Measurements from ENCODE around the gene HHEX. TPM values are rescaled to one million over a fixed set of nuclear protein-coding genes. Genes with fewer than 3 reads are reported as not detected.

HHEX gene
- total and polyA plus RNA-seq, 12 donors, result 1.8 to 8.7 (median 4.3) TPM

DNA sequence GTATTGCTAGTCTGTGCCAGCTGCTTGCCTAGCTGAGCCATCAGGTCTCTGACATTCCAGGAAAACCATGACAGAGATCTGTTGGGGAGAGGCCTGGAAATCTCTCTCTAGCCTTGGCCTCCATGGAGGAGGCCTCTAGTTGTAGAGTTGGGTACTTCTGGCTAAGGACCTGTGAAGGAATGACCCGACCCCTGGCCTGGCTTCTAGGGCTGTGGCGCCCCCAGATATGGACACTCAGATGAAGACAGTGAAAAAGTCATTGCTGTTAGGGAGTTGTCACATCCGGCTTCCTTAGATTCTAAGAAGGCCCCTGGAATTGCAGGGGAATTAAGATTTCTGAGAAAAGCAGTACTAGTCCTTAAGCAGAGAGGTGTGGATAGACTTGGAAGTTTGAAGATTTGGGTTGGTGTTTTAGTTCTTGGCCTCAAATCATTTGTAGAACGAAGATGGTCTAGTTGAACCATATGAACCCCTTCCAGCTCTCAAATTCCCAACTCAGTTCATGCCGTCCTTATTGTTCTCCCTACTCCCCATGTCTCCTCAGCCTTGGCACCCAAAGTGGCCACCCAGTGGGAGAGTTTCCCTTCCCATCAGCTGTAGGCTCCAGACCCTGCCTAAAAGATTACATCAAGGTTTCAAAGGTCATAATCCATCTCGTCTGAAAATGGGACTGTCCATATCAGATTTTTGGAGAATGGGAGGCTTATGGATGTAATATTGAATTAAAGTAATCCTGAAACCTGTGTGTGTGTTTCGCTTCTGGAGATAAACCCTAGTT, 7.0 kb downstream of the HHEX start:
- H3K9me3 ChIP-seq, result no peaks in the 10 kb centered on the region
- intact Hi-C loops (cut with DNase I), result loop anchor here in 4 of 10 donors (5.0 to 10.0 kb wide), 3 partner anchors 61 to 148 kb away; partner anchors contain the start of gene EXOC6 (in 1 of the 4)
- 85 to 91% methylated on average over 7 of the region's 7 CpGs for WGBS, 2 donors
- ATAC-seq (no peak), DNase-seq (no peak)
- H3K4me1 ChIP-seq, result peaks cover 0 to 47% (median 28%) of the 10 kb centered on the region in 9 donors
- H3K36me3 ChIP-seq, result peaks cover 0 to 41% (median 5%) of the 10 kb centered on the region in 9 donors
- TF ChIP-seq CTCF (IDR thresholded peaks at IDR 0.05), result no peak
- H3K27ac ChIP-seq, result no peak overlapping the region
- H3K4me3 ChIP-seq, result no peak overlapping the region
- H3K27me3 ChIP-seq, result peaks cover 0 to 88% (median 66%) of the 10 kb centered on the region in 7 donors

GRCh38 chr10:92697663-92698511, 8.1 kb downstream of the HHEX start:
- Histone ChIP-seq H3K4me1 (peaks cover 0 to 45% (median 17%) of the 10 kb centered on the region in 9 donors), H3K27ac (no peak overlapping the region), H3K36me3 (peaks cover 0 to 32% (median 5%) of the 10 kb centered on the region in 9 donors), H3K27me3 (peaks cover 0 to 88% (median 63%) of the 10 kb centered on the region in 7 donors), H3K9me3 (no peaks in the 10 kb centered on the region), H3K4me3 (no peak overlapping the region)
- no peak for TF ChIP-seq CTCF (IDR thresholded peaks at IDR 0.05)
- WGBS, 2 donors, result 72 to 77% methylated on average over 7 of the region's 7 CpGs
- intact Hi-C loops (cut with DNase I), result loop anchor here in 4 of 10 donors (5.0 to 10.0 kb wide), 3 partner anchors 59 to 147 kb away; partner anchors contain the start of gene EXOC6 (in 1 of the 4)
- DNase-seq (no peak), ATAC-seq (no peak)

GRCh38 chr10:92699193-92699517, 9.4 kb downstream of the HHEX start:
- WGBS, 2 donors, result 4 to 9% methylated on average over 3 of the region's 3 CpGs
- ATAC-seq, result peak in 2 of 8 donors; percentile 27 to 66
- DNase-seq, result no peak
- no peak for TF ChIP-seq CTCF (IDR thresholded peaks at IDR 0.05)
- peak overlapping the region in 9 of 10 donors; percentile 32 to 57 (median 44) for H3K4me3 ChIP-seq
- peaks cover 0 to 82% (median 57%) of the 10 kb centered on the region in 7 donors for H3K27me3 ChIP-seq
- peaks cover 0 to 20% (median 5%) of the 10 kb centered on the region in 9 donors for H3K36me3 ChIP-seq
- H3K27ac ChIP-seq, result peak overlapping the region in 4 of 10 donors; percentile 23 to 56 (median 34)
- intact Hi-C loops (cut with DNase I), result loop anchor here in 4 of 10 donors (5.0 to 10.0 kb wide), 3 partner anchors 58 to 146 kb away; partner anchors contain the start of gene EXOC6 (in 1 of the 4)
- H3K9me3 ChIP-seq, result no peaks in the 10 kb centered on the region
- H3K4me1 ChIP-seq, result peaks cover 0 to 34% (median 12%) of the 10 kb centered on the region in 9 donors

All from heart right ventricle (tissue), 16 donors.